Uterus (tissue), 4 donors: ENCODE measurements around the gene VPS9D1. TPM values are rescaled to one million over a fixed set of nuclear protein-coding genes. Genes with fewer than 3 reads are reported as not detected.

Experiments used
- DNase-seq, 2 donors: peaks; one replicate each; pipeline ENCODE4 v3.0.0-alpha.2; 2019 to 2020
- H3K27ac ChIP-seq, 2 donors: fragments of 200-600 bp; sonication (generic); 1 replicate in 1 of 2; 2 replicates in 1 of 2; pipeline ENCODE4 v1.5.1; 2016 to 2018
- H3K27me3 ChIP-seq, 2 donors: fragments of 200-600 bp; sonication (generic); one replicate each; pipeline ENCODE4 v1.5.1; 2018 to 2019; ENCODE audit warnings: control low read depth in 1 of 2
- H3K36me3 ChIP-seq, 2 donors: fragments of 200-600 bp; sonication (generic); one replicate each; pipeline ENCODE4 v1.5.1; 2019; ENCODE audit warnings: control low read depth in 1 of 2
- H3K4me1 ChIP-seq, 2 donors: fragments of 200-600 bp; sonication (generic); one replicate each; pipeline ENCODE4 v1.5.1; 2018 to 2019; ENCODE audit warnings: control low read depth in 1 of 2
- H3K4me3 ChIP-seq, 2 donors: fragments of 200-600 bp; sonication (generic); 1 replicate in 1 of 2; 2 replicates in 1 of 2; pipeline ENCODE4 v1.5.1; 2018 to 2019; ENCODE audit warnings: mild to moderate bottlenecking in 1 of 2
- H3K9me3 ChIP-seq, 2 donors: fragments of 200-600 bp; sonication (generic); one replicate each; pipeline ENCODE4 v1.5.1; 2019; ENCODE audit warnings: control low read depth in 1 of 2
- POLR2A ChIP-seq, 2 donors: fragments of 450-650 bp; IDR thresholded peaks; one replicate each; pipeline ENCODE4 v1.6.1; 2016; ENCODE audit warnings: antibody characterized with exemption in 2 of 2, mild to moderate bottlenecking in 1 of 2, moderate library complexity in 1 of 2
- intact Hi-C: fragments of 100-400 bp; cut with DNase I; formaldehyde crosslinking; loops from one replicate; pipeline ENCODE4 v1.15.1; 2023; ENCODE audit warnings: low total_unique reads
- total RNA-seq, 4 donors: library from RNA; depleted of rRNA in 3 of 4; stranded (reverse); fragments of >200 nt in 3 of 4; gene quantifications; one replicate each; pipeline versions ENCODE4 v1.1.0 to v1.2.4, GENCODE V29; 2014 to 2023
- TF ChIP-seq, protein P1 (sequence below), 4 experiments: fragments of 200-600 bp in 2 of 4; fragments of 450-650 bp in 2 of 4; sonication (generic) in 2 of 4; IDR thresholded peaks; one replicate each; pipeline ENCODE4 v1.5.1; 2016 to 2019; ENCODE audit warnings: antibody characterized with exemption in 4 of 4, mild to moderate bottlenecking in 2 of 4, moderate library complexity in 1 of 4
- donor health status: DM: yes; HTN: yes; CAD: no.

VPS9D1 gene
- total RNA-seq, 4 donors from 2014 or later = 0.26 to 20.6 (median 8.7) TPM

GRCh38 chr16:89710709-89711564 lies 9.8 kb downstream of the VPS9D1 start:
- TF ChIP-seq, protein P1, sequence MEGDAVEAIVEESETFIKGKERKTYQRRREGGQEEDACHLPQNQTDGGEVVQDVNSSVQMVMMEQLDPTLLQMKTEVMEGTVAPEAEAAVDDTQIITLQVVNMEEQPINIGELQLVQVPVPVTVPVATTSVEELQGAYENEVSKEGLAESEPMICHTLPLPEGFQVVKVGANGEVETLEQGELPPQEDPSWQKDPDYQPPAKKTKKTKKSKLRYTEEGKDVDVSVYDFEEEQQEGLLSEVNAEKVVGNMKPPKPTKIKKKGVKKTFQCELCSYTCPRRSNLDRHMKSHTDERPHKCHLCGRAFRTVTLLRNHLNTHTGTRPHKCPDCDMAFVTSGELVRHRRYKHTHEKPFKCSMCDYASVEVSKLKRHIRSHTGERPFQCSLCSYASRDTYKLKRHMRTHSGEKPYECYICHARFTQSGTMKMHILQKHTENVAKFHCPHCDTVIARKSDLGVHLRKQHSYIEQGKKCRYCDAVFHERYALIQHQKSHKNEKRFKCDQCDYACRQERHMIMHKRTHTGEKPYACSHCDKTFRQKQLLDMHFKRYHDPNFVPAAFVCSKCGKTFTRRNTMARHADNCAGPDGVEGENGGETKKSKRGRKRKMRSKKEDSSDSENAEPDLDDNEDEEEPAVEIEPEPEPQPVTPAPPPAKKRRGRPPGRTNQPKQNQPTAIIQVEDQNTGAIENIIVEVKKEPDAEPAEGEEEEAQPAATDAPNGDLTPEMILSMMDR (IDR thresholded peaks at IDR 0.05) = no peak
- no peak for TF ChIP-seq POLR2A (IDR thresholded peaks at IDR 0.05)
- Histone ChIP-seq H3K36me3 (no peaks in the 10 kb centered on the region), H3K27ac (no peak overlapping the region), H3K27me3 (no peaks in the 10 kb centered on the region), H3K4me3 (no peak overlapping the region), H3K9me3 (no peaks in the 10 kb centered on the region), H3K4me1 (no peaks in the 10 kb centered on the region)
- no peak for DNase-seq
- intact Hi-C loops = no loop called here

DNA sequence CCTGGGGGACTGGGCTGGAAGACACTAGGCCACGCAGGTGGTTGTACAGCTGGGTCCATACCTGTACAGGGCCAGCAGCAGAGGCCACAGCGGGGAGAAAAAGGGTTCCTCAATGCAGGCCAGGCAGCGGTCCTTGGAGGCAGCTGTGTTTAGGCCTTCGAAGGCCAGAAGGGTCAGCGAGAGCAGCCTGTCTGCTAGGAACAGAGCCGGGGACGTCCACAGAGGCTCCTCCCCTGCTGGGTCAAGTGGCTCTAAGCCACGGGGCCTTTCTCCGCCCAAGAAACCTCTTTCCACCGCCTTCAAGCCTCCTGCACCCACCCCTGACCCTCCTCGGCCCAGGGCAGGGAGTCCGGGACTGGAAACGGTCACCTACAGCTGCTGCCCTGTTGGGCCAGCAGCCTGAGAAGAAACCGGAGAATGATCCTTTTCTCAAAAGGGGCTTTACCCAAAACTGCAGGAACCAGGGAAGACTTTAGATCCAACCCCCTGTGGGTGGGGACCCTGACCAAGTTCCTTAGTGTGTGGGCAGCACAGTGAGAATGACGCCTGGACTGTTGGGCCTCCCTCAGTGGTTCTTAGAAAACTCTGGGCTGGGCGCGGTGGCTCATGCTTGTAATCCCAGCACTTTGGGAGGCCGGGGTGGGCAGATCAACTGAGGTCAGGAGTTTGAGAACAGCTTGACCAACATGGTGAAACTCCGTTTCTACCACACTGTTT lies 10.8 kb downstream of the VPS9D1 start:
- intact Hi-C loops = loop anchor here (5.0 kb wide), 1 partner anchor 237 kb away; the partner anchor contains the start of gene DEF8
- no peak for DNase-seq
- TF ChIP-seq, protein P1 (IDR thresholded peaks at IDR 0.05) = no peak
- TF ChIP-seq POLR2A (IDR thresholded peaks at IDR 0.05) = no peak
- H3K27ac ChIP-seq = no peak overlapping the region
- no peaks in the 10 kb centered on the region for H3K4me1 ChIP-seq
- H3K27me3 ChIP-seq = no peaks in the 10 kb centered on the region
- no peaks in the 10 kb centered on the region for H3K36me3 ChIP-seq
- no peak overlapping the region for H3K4me3 ChIP-seq
- H3K9me3 ChIP-seq = no peaks in the 10 kb centered on the region

DNA sequence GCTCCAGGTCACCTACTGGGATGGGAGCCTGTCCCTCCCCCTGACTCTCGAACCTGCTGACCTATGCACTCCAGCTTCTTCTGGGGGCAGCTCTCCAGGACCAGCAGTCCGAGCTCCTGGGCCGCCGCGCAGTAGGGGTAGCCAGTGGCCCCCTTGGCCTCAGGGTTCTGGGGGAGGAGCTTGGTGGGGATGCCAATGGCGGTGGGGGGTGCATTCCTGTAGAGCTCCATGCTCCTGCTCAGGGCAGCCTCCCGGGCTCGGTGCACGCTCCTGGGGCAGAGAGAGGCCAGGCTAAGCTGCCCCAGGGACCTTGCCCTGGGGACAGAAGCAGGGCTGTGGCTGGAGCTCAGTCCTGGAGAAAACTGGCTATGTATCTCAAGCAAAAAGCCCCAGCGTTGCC lies 11.5 kb downstream of the VPS9D1 start:
- TF ChIP-seq POLR2A (IDR thresholded peaks at IDR 0.05) = no peak
- TF ChIP-seq, protein P1 (IDR thresholded peaks at IDR 0.05) = no peak
- H3K27ac ChIP-seq = no peak overlapping the region
- no peak for DNase-seq
- no peaks in the 10 kb centered on the region for H3K4me1 ChIP-seq
- no peak overlapping the region for H3K4me3 ChIP-seq
- H3K9me3 ChIP-seq = no peaks in the 10 kb centered on the region
- H3K27me3 ChIP-seq = no peaks in the 10 kb centered on the region
- intact Hi-C loops = loop anchor here (5.0 kb wide), 1 partner anchor 238 kb away; the partner anchor contains the start of gene DEF8
- no peaks in the 10 kb centered on the region for H3K36me3 ChIP-seq

- Histone ChIP-seq H3K4me1 (no peaks in the 10 kb centered on the region), H3K27me3 (no peaks in the 10 kb centered on the region), H3K36me3 (no peaks in the 10 kb centered on the region), H3K27ac (no peak overlapping the region), H3K9me3 (no peaks in the 10 kb centered on the region), H3K4me3 (no peak overlapping the region)
- no peak for TF ChIP-seq POLR2A (IDR thresholded peaks at IDR 0.05)
- TF ChIP-seq, protein P1 (IDR thresholded peaks at IDR 0.05) = no peak
- DNase-seq = no peak
- intact Hi-C loops = loop anchor here (5.0 kb wide), 1 partner anchor 239 kb away; the partner anchor contains the start of gene DEF8
Observed at GRCh38 chr16:89708481-89708931, 12.2 kb downstream of the VPS9D1 start.
